ENCODE measurements around the gene ISX. TPM values are rescaled to one million over a fixed set of nuclear protein-coding genes. Genes with fewer than 3 reads are reported as not detected.

ISX gene
- polyA plus RNA-seq, 2 of the 4 experiments (the other 2 are of a cell fraction): not detected

DNA sequence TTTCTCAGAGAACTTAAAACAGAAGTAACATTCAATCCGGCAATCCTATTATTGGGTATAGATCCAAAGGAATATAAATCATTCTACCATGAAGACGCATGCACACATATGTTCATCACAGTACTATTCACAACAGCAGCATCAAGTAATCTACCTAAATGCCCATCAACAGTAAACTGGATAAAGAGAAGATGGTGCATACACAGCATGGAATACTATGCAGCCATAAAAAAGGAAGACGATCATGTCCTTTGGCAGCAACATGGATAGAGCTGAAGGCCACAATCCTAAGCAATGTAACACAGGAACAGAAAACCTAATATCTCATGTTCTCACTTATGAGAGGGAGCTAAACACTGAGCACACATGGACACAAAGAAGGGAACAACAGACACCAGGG, 6.3 kb upstream of the ISX start:
- TF ChIP-seq PHF8 (IDR thresholded peaks at IDR 0.05; ENCODE audit: borderline replicate concordance, low read depth) (no peak), SMC3 (IDR thresholded peaks at IDR 0.05) (no peak), ZNF302 (CRISPR knock-in tag; IDR thresholded peaks at IDR 0.05) (no peak), JUN (IDR thresholded peaks at IDR 0.05) (no peak), HOXA7 (CRISPR knock-in tag; IDR thresholded peaks at IDR 0.05) (no peak), FOXS1 (CRISPR knock-in tag; IDR thresholded peaks at IDR 0.05) (no peak)
- TF ChIP-seq, protein P1, sequence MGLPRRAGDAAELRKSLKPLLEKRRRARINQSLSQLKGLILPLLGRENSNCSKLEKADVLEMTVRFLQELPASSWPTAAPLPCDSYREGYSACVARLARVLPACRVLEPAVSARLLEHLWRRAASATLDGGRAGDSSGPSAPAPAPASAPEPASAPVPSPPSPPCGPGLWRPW (IDR thresholded peaks at IDR 0.05): no peak
- TF ChIP-seq, protein P2, sequence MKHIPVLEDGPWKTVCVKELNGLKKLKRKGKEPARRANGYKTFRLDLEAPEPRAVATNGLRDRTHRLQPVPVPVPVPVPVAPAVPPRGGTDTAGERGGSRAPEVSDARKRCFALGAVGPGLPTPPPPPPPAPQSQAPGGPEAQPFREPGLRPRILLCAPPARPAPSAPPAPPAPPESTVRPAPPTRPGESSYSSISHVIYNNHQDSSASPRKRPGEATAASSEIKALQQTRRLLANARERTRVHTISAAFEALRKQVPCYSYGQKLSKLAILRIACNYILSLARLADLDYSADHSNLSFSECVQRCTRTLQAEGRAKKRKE (CRISPR knock-in tag; IDR thresholded peaks at IDR 0.05; ENCODE audit: low read depth): no peak
- WGBS (ENCODE audit: missing lambda C conversion rate): 72% methylated on average over 3 of the region's 3 CpGs

DNA sequence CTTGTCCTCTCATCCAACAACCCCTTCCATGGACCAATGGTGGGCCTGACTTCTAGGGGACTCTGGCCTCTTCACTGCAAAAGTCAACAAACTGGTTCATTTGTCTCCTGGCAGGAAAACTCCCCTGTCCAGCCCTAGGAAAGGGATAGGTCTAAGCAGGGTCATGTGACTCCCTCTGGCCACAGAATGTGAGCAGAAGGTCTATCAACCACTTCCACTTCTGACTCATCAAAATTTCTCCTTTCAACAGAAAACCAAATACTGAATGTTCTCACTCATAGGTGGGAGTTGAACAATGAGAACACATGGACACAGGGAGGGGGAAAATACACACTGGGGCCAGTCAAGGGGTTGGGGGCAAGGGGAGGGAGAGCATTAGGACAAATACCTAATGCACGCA, 1.3 kb upstream of the ISX start:
- Histone ChIP-seq H3K4me3 (no peak overlapping the region), H3K9me3 (no peaks in the 10 kb centered on the region), H3K4me1 (no peaks in the 10 kb centered on the region), H3K4me2 (no peak overlapping the region), H3K27ac (no peak overlapping the region)
- ChIA-PET POLR2A (no interaction called here), CTCF (no interaction called here)
- WGBS (ENCODE audit: missing lambda C conversion rate): 100% methylated on average over 1 of the region's 1 CpG
- ATAC-seq (no peak), FAIRE-seq (no peak), DNase-seq (ENCODE audit: low read depth in 1 of 2, low spot score in 1 of 2) (no peak)
- TF ChIP-seq CEBPB (IDR thresholded peaks at IDR 0.05): no peak
- TF ChIP-seq NR3C1 (IDR thresholded peaks at IDR 0.05): no peak
- no peak for TF ChIP-seq BHLHE40 (IDR thresholded peaks at IDR 0.05; ENCODE audit: low read depth, low read length)
- TF ChIP-seq, protein P3, sequence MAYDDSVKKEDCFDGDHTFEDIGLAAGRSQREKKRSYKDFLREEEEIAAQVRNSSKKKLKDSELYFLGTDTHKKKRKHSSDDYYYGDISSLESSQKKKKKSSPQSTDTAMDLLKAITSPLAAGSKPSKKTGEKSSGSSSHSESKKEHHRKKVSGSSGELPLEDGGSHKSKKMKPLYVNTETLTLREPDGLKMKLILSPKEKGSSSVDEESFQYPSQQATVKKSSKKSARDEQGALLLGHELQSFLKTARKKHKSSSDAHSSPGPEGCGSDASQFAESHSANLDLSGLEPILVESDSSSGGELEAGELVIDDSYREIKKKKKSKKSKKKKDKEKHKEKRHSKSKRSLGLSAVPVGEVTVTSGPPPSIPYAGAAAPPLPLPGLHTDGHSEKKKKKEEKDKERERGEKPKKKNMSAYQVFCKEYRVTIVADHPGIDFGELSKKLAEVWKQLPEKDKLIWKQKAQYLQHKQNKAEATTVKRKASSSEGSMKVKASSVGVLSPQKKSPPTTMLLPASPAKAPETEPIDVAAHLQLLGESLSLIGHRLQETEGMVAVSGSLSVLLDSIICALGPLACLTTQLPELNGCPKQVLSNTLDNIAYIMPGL (CRISPR knock-in tag; IDR thresholded peaks at IDR 0.05; ENCODE audit: borderline replicate concordance): no peak
- TF ChIP-seq, protein P4, sequence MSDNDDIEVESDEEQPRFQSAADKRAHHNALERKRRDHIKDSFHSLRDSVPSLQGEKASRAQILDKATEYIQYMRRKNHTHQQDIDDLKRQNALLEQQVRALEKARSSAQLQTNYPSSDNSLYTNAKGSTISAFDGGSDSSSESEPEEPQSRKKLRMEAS (IDR thresholded peaks at IDR 0.05): no peak
- TF ChIP-seq JUN (IDR thresholded peaks at IDR 0.05): no peak
- TF ChIP-seq, protein P5, sequence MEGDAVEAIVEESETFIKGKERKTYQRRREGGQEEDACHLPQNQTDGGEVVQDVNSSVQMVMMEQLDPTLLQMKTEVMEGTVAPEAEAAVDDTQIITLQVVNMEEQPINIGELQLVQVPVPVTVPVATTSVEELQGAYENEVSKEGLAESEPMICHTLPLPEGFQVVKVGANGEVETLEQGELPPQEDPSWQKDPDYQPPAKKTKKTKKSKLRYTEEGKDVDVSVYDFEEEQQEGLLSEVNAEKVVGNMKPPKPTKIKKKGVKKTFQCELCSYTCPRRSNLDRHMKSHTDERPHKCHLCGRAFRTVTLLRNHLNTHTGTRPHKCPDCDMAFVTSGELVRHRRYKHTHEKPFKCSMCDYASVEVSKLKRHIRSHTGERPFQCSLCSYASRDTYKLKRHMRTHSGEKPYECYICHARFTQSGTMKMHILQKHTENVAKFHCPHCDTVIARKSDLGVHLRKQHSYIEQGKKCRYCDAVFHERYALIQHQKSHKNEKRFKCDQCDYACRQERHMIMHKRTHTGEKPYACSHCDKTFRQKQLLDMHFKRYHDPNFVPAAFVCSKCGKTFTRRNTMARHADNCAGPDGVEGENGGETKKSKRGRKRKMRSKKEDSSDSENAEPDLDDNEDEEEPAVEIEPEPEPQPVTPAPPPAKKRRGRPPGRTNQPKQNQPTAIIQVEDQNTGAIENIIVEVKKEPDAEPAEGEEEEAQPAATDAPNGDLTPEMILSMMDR (IDR thresholded peaks at IDR 0.05): no peak
- TF ChIP-seq SREBF2 (IDR thresholded peaks at IDR 0.05): no peak
- TF ChIP-seq POLR2A (IDR thresholded peaks at IDR 0.05; ENCODE audit: low read length): no peak
- no peak for TF ChIP-seq KDM1A (IDR thresholded peaks at IDR 0.05; ENCODE audit: low read depth)
- TF ChIP-seq MYC (IDR thresholded peaks at IDR 0.05; ENCODE audit: borderline replicate concordance, low read length): no peak
- no peak for TF ChIP-seq RCOR1 (IDR thresholded peaks at IDR 0.05; ENCODE audit: low read depth, low read length)

More for the DNA sequence above, 6.3 kb upstream of the ISX start:
- no peaks in the 10 kb centered on the region for H3K4me1 ChIP-seq
- H3K4me3 ChIP-seq: no peak overlapping the region
- no peak overlapping the region for H3K4me2 ChIP-seq
- no peak overlapping the region for H3K27ac ChIP-seq
- ATAC-seq: no peak
- ChIA-PET CTCF (no interaction called here), POLR2A (no interaction called here)
- DNase-seq (ENCODE audit: low read depth in 1 of 2, low spot score in 1 of 2): no peak
- H3K9me3 ChIP-seq: no peaks in the 10 kb centered on the region
- FAIRE-seq: no peak

DNA sequence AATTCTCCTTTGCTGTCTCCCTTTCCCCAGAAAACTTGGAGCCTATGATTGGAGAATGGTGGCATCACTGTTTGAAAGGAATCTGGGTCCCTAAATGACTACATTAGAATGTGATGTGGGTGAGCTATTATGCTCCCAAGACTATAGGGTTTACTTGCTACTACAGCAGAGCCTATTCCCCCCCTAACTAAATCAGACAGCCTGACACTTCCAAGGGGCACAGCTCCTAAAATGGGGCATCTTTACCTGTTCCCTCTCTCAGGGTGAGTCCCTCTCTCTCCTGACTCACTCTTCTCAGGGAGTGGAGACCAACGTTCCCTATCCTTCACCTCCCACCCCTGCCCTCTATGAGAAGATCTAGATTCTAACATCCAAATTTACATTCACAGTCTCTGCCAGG, 775 bp upstream of the ISX start:
- WGBS (ENCODE audit: missing lambda C conversion rate): no CpG with 5 or more reads among the region's 1 CpG
- Histone ChIP-seq H3K27ac (no peak overlapping the region), H3K9me3 (no peaks in the 10 kb centered on the region), H3K4me1 (no peaks in the 10 kb centered on the region), H3K4me3 (no peak overlapping the region), H3K4me2 (no peak overlapping the region)
- ATAC-seq: no peak
- DNase-seq (ENCODE audit: low read depth in 1 of 2, low spot score in 1 of 2): no peak
- POLR2A ChIA-PET: no interaction called here
- TF ChIP-seq, protein P5 (IDR thresholded peaks at IDR 0.05): no peak
- TF ChIP-seq POLR2AphosphoS2 (conservative IDR thresholded peaks at IDR 0.05; ENCODE audit: low read length): no peak
- no peak for TF ChIP-seq HEYL (CRISPR knock-in tag; IDR thresholded peaks at IDR 0.05)
- no peak for TF ChIP-seq CHD4 (IDR thresholded peaks at IDR 0.05; ENCODE audit: borderline replicate concordance)
- TF ChIP-seq KDM1A (IDR thresholded peaks at IDR 0.05; ENCODE audit: low read depth): no peak
- no peak for FAIRE-seq
- CTCF ChIA-PET: interaction anchor here (0.7 kb wide), 1 partner anchor 43 kb away, joined by 6 read pairs; no protein-coding TSS in a partner anchor
